OCI-LY3 (cell line): Measurements from ENCODE around the gene PHF19.

Experiments used
- EZH2phosphoT487 ChIP-seq: fragments of 200-600 bp; shearing (Covaris generic); IDR thresholded peaks from 2 replicates; pipeline ENCODE4 v1.6.1; 2018; ENCODE audit warnings: antibody characterized with exemption, mixed run types, low read depth
- TF ChIP-seq, protein P1 (sequence below): fragments of 200-600, 300-600 bp; sonication (generic); IDR thresholded peaks from 2 replicates; pipeline ENCODE4 v1.5.1; 2014; ENCODE audit warnings: antibody characterized with exemption, low read length, low read depth

DNA sequence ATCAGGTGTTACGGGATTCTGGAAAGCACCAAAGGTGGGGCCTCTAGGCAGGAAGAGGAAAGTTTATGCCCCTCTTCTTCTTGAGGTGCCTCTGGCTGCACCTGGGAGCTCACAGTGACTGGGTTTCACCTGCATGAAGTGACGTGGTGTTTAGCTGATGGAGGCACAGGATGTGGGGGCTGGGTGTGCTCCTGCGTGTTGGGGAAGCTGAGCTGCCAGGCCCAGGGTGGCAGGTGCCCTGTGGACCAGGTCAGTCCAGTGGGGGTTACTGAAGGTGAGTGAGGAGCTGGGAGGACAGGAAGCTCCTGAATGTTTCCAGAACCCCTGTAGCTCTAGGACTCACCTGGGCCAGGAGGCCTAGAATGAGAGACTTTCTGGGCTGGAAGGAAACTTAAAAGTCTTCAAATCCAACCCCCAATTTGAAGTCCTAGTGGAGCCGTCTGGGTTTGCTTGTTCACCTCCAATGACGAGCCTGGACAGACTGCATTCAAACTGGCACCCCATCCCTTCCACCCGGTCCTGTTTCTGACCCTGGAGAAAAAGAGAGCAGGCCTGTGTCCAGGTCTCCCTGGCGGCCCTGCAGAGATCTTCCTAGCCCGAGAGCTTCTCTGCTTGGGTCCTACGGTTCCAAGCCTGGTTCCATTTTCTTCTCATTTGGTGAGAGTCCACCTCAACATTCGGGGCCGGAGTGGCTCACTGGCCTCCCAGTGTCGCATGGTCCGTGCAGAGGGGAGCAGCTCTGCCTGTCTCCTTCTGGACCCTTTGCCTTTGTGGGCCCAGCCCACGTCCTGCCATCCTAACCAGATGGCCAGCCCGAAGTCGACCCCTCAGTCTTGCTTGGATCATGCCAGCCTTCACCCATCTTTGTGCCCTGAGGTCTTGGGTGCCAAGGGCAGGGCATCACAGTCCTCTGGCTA is 27.3 kb upstream of the PHF19 start:
- TF ChIP-seq, protein P1, sequence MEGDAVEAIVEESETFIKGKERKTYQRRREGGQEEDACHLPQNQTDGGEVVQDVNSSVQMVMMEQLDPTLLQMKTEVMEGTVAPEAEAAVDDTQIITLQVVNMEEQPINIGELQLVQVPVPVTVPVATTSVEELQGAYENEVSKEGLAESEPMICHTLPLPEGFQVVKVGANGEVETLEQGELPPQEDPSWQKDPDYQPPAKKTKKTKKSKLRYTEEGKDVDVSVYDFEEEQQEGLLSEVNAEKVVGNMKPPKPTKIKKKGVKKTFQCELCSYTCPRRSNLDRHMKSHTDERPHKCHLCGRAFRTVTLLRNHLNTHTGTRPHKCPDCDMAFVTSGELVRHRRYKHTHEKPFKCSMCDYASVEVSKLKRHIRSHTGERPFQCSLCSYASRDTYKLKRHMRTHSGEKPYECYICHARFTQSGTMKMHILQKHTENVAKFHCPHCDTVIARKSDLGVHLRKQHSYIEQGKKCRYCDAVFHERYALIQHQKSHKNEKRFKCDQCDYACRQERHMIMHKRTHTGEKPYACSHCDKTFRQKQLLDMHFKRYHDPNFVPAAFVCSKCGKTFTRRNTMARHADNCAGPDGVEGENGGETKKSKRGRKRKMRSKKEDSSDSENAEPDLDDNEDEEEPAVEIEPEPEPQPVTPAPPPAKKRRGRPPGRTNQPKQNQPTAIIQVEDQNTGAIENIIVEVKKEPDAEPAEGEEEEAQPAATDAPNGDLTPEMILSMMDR: no peak
- TF ChIP-seq EZH2phosphoT487: no peak
